ENCODE results near the gene LMO3.

Gene LMO3

GRCh38 chr12:16603260-16603915 is 2.6 kb downstream of the LMO3 start:
- no peak for DNase-seq (ENCODE audit: low read depth)
- no peak for TF ChIP-seq CTCF (IDR thresholded peaks at IDR 0.05; ENCODE audit: control insufficient read depth, insufficient read depth, low read depth, low read length, missing control alignments)

GRCh38 chr12:16602412-16602811 is 3.5 kb downstream of the LMO3 start:
- DNase-seq (ENCODE audit: low read depth): no peak
- no peak overlapping the region for H3K4me3 ChIP-seq (ENCODE audit: control insufficient read depth, low read depth, low read length)
- no peak for TF ChIP-seq CTCF (IDR thresholded peaks at IDR 0.05; ENCODE audit: control insufficient read depth, insufficient read depth, low read depth, low read length, missing control alignments)

More at GRCh38 chr12:16603260-16603915, 2.6 kb downstream of the LMO3 start:
- H3K4me3 ChIP-seq (ENCODE audit: control insufficient read depth, low read depth, low read length): no peak overlapping the region

GRCh38 chr12:16600525-16600924 is 5.4 kb downstream of the LMO3 start:
- no peak overlapping the region for H3K4me3 ChIP-seq (ENCODE audit: control insufficient read depth, low read depth, low read length)
- DNase-seq (ENCODE audit: low read depth): no peak
- no peak for TF ChIP-seq CTCF (IDR thresholded peaks at IDR 0.05; ENCODE audit: control insufficient read depth, insufficient read depth, low read depth, low read length, missing control alignments)

GRCh38 chr12:16599081-16599480 is 6.9 kb downstream of the LMO3 start:
- TF ChIP-seq CTCF (IDR thresholded peaks at IDR 0.05; ENCODE audit: control insufficient read depth, insufficient read depth, low read depth, low read length, missing control alignments): no peak
- H3K4me3 ChIP-seq (ENCODE audit: control insufficient read depth, low read depth, low read length): no peak overlapping the region
- DNase-seq (ENCODE audit: low read depth): no peak

- TF ChIP-seq CTCF (IDR thresholded peaks at IDR 0.05; ENCODE audit: control insufficient read depth, insufficient read depth, low read depth, low read length, missing control alignments): no peak
- H3K4me3 ChIP-seq (ENCODE audit: control insufficient read depth, low read depth, low read length): no peak overlapping the region
Measured at GRCh38 chr12:16594797-16595196, 11.2 kb downstream of the LMO3 start.

GRCh38 chr12:16593546-16593945 is 12.4 kb downstream of the LMO3 start:
- no peak for DNase-seq (ENCODE audit: low read depth)
- no peak overlapping the region for H3K4me3 ChIP-seq (ENCODE audit: control insufficient read depth, low read depth, low read length)
- TF ChIP-seq CTCF (IDR thresholded peaks at IDR 0.05; ENCODE audit: control insufficient read depth, insufficient read depth, low read depth, low read length, missing control alignments): no peak

More at GRCh38 chr12:16594797-16595196, 11.2 kb downstream of the LMO3 start:
- no peak for DNase-seq (ENCODE audit: low read depth)

All from AG09309 (cell line).